IMR-90 (cell line): ENCODE measurements around the gene STUM. TPM values are rescaled to one million over a fixed set of nuclear protein-coding genes. Genes with fewer than 3 reads are reported as not detected.

ENCODE experiments used
- ATAC-seq: fragments of 200-7000 bp; cut with Tn5 transposase; 2 replicates; pipeline ENCODE4 v1.9.1; 2020; ENCODE audit warnings: low read depth, mild to moderate bottlenecking, moderate library complexity
- BruUV-seq: library from RNA; stranded (reverse); fragments of 400-500 nt; replicated peaks from 2 replicates; lab custom pipeline; 2021; lab: Mats Ljungman, UMichigan
- CTCF ChIA-PET: fragments of 300-600 bp; formaldehyde crosslinking; extraction: SDS; loops from one replicate; lab custom pipeline; 2021; ENCODE audit warnings: antibody characterized with exemption; lab: Yijun Ruan, JAX
- POLR2A ChIA-PET: fragments of 300-600 bp; sonication (Branson Sonifier 250); formaldehyde crosslinking; loops from one replicate; lab custom pipeline; 2022; ENCODE audit warnings: antibody characterized with exemption; ENCODE audit not compliant: unreplicated experiment; lab: Charles Lee
- DNase-seq: peaks from one replicate; pipeline ENCODE4 v3.0.0; 2013
- H2AFZ ChIP-seq: replicated peaks from 2 replicates; pipeline ENCODE3; 2013; ENCODE audit warnings: low read length, mild to moderate bottlenecking; ENCODE audit not compliant: poor library complexity
- H2AK5ac ChIP-seq: 2 replicates; pipeline ENCODE4 v1.6.1; 2013; ENCODE audit warnings: low read depth, low read length, inconsistent platforms
- H2AK9ac ChIP-seq: replicated peaks from 2 replicates; pipeline ENCODE3; 2013; ENCODE audit warnings: mild to moderate bottlenecking, low read depth, low read length, moderate library complexity; ENCODE audit not compliant: poor library complexity
- H2BK120ac ChIP-seq: 2 replicates; pipeline ENCODE4 v1.6.1; 2013; ENCODE audit warnings: low read depth, low read length, inconsistent platforms
- H2BK15ac ChIP-seq: 3 replicates; pipeline ENCODE4 v1.6.1; 2013; ENCODE audit warnings: low read depth, low read length, inconsistent platforms
- H2BK20ac ChIP-seq: 2 replicates; pipeline ENCODE4 v1.6.1; 2013; ENCODE audit warnings: low read depth, mild to moderate bottlenecking, inconsistent platforms, low read length, moderate library complexity
- H2BK5ac ChIP-seq: 2 replicates; pipeline ENCODE4 v1.6.1; 2013; ENCODE audit warnings: mild to moderate bottlenecking, low read depth, low read length, inconsistent platforms; ENCODE audit not compliant: poor library complexity, severe bottlenecking
- H3K14ac ChIP-seq: replicated peaks from 2 replicates; pipeline ENCODE4 v1.6.1; 2013; ENCODE audit warnings: low read depth, low read length, inconsistent platforms
- H3K18ac ChIP-seq: 2 replicates; pipeline ENCODE4 v1.6.1; 2013; ENCODE audit warnings: low read depth, low read length, control low read depth
- H3K23ac ChIP-seq: 2 replicates; pipeline ENCODE4 v1.6.1; 2013; ENCODE audit warnings: low read depth, low read length, inconsistent platforms
- H3K27ac ChIP-seq: 2 replicates; pipeline ENCODE4 v1.5.1; 2013; ENCODE audit warnings: mild to moderate bottlenecking, control low read depth, low read length; ENCODE audit not compliant: insufficient read depth
- H3K27me3 ChIP-seq: 2 replicates; pipeline ENCODE4 v1.6.1; 2013; ENCODE audit warnings: low read length; ENCODE audit not compliant: control insufficient read depth, insufficient read depth
- H3K36me3 ChIP-seq: 2 replicates; pipeline ENCODE4 v1.6.1; 2013; ENCODE audit warnings: low read length, mixed read lengths; ENCODE audit not compliant: control insufficient read depth, insufficient read depth
- H3K4ac ChIP-seq: 2 replicates; pipeline ENCODE4 v1.6.1; 2013; ENCODE audit warnings: low read depth, low read length, inconsistent platforms
- H3K4me1 ChIP-seq: 2 replicates; pipeline ENCODE4 v1.6.1; 2013; ENCODE audit warnings: low read length, mixed read lengths; ENCODE audit not compliant: control insufficient read depth, insufficient read depth
- H3K4me2 ChIP-seq: 2 replicates; pipeline ENCODE4 v1.6.1; 2013; ENCODE audit warnings: low read depth, mild to moderate bottlenecking, control low read depth, low read length, moderate library complexity
- H3K4me3 ChIP-seq: 2 replicates; pipeline ENCODE4 v1.5.1; 2013; ENCODE audit warnings: low read depth, mild to moderate bottlenecking, control low read depth, low read length, moderate library complexity; ENCODE audit not compliant: insufficient read depth
- H3K56ac ChIP-seq: 2 replicates; pipeline ENCODE4 v1.6.1; 2013; ENCODE audit warnings: low read length, inconsistent platforms; ENCODE audit not compliant: insufficient read depth; ENCODE audit errors: extremely low read depth
- H3K79me1 ChIP-seq, 2 experiments: 2 replicates each; pipeline ENCODE4 v1.6.1; 2013; ENCODE audit warnings: low read length in 2 of 2, inconsistent platforms in 1 of 2, low read depth in 1 of 2
- H3K9ac ChIP-seq: 2 replicates; pipeline ENCODE4 v1.6.1; 2013; ENCODE audit warnings: low read depth, low read length, control low read depth
- H3K9me1 ChIP-seq: 2 replicates; pipeline ENCODE4 v1.6.1; 2013; ENCODE audit warnings: low read length, inconsistent platforms; ENCODE audit not compliant: insufficient read depth
- H3K9me3 ChIP-seq: 2 replicates; pipeline ENCODE4 v1.6.1; 2013; ENCODE audit warnings: low read length; ENCODE audit not compliant: control insufficient read depth, insufficient read depth
- H4K20me1 ChIP-seq: 2 replicates; pipeline ENCODE4 v1.6.1; 2013; ENCODE audit warnings: low read length, inconsistent platforms; ENCODE audit not compliant: insufficient read depth
- H4K5ac ChIP-seq: 2 replicates; pipeline ENCODE4 v1.6.1; 2013; ENCODE audit warnings: mild to moderate bottlenecking, low read depth, low read length, control low read depth
- H4K8ac ChIP-seq, 2 experiments: 2 replicates each; pipeline ENCODE4 v1.6.1; 2013; ENCODE audit warnings: low read depth in 2 of 2, low read length in 2 of 2, control low read depth in 1 of 2, inconsistent platforms in 1 of 2
- H4K91ac ChIP-seq: 2 replicates; pipeline ENCODE4 v1.6.1; 2013; ENCODE audit warnings: low read depth, low read length, inconsistent platforms; ENCODE audit not compliant: insufficient read depth
- BHLHE40 ChIP-seq: fragments of 150-350 bp; IDR thresholded peaks from 2 replicates; pipeline ENCODE4 v1.6.1; 2016; ENCODE audit warnings: mild to moderate bottlenecking, low read depth, low read length
- FOS ChIP-seq: fragments of 150-350 bp; IDR thresholded peaks from 2 replicates; pipeline ENCODE4 v1.6.1; 2016; ENCODE audit warnings: low read depth, low read length
- MXI1 ChIP-seq: IDR thresholded peaks from 2 replicates; pipeline ENCODE4 v1.6.1; 2012; ENCODE audit warnings: low read depth, mild to moderate bottlenecking, low read length, moderate library complexity, borderline replicate concordance
- RAD21 ChIP-seq: IDR thresholded peaks from 2 replicates; pipeline ENCODE4 v1.6.1; 2012; ENCODE audit warnings: low read length, improper control_type of control experiment
- RFX5 ChIP-seq: IDR thresholded peaks from 2 replicates; pipeline ENCODE4 v1.8.0; 2012; ENCODE audit warnings: low read depth, mild to moderate bottlenecking, low read length, moderate library complexity
- WGBS, 2 experiments: methylation state at CpG; one replicate each; pipeline versions ENCODE4 v1.1.5 to v1.1.7; 2013; ENCODE audit warnings: missing lambda C conversion rate in 2 of 2; ENCODE audit not compliant: insufficient read length in 1 of 2; ENCODE audit errors: extremely low coverage in 2 of 2; 5-methylcytosine and 5-hydroxymethylcytosine counted together
- dilution Hi-C: fragments of 300-500 bp; cut with HindIII; formaldehyde crosslinking; loops from one replicate; pipeline ENCODE4 v1.14.3; 2018; ENCODE audit warnings: low sequenced_read_pairs; ENCODE audit not compliant: unreplicated experiment
- in situ Hi-C: fragments of 300-500 bp; cut with MboI; formaldehyde crosslinking; loops from 3 replicates; pipeline ENCODE4 v1.14.3; 2019; ENCODE audit warnings: low sequenced_read_pairs, inconsistent platforms, mixed read lengths
- intact Hi-C: fragments of 100-400 bp; cut with micrococcal nuclease; formaldehyde crosslinking; loops from 2 replicates; pipeline ENCODE4 v1.10.0; 2022
- polyA plus RNA-seq, 3 experiments: library from polyadenylated mRNA; depleted of rRNA; stranded (reverse); fragments of >200 nt; gene quantifications; 2 replicates each; pipeline ENCODE4 v1.2.3, GENCODE V29; 2012; ENCODE audit warnings: low replicate concordance in 1 of 3
- total RNA-seq: library from RNA; depleted of rRNA; stranded (reverse); fragments of >200 nt; gene quantifications from 2 replicates; pipeline ENCODE4 v1.2.3, GENCODE V29; 2012
- TF ChIP-seq, protein P1 (sequence below): conservative IDR thresholded peaks from 2 replicates; pipeline ENCODE4 v1.5.1; 2012; ENCODE audit warnings: mild to moderate bottlenecking, low read depth, low read length, improper control_type of control experiment

STUM gene
- total and polyA plus RNA-seq, 2 of the 4 experiments (the other 2 are of a cell fraction): not detected

DNA sequence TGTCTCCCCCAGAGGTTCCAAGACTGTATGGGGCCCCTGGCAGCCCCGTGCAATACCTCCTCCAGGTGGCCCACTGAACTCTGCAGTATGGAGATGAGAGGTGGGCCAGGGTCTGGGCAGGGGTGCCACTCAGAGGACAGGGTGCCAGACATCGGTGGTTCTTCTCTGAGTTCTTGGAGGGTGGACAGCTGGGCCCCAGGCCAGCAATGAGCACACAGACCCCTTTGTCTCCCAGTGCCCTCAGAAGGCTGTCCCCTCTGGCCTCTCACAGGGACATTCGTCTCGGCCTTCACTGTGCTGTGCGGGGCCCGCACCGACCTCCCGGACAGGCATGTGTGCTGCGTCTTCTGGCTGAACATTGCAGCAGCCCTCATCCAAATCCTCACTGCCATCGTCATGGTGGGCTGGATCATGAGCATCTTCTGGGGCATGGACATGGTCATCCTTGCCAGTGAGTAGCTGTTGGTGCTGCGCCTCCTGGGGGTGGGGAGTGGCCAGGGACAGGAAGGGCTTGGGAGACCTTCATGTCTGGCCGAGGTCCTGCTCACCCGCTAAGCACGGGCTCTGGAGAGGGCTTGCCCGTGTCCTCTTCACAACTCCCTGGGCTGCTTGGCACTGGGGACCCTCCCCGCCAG is 48.1 kb downstream of the STUM start:
- Histone ChIP-seq H2BK15ac (no peak overlapping the region), H3K4me3 (no peak overlapping the region), H2BK120ac (no peak overlapping the region), H3K4me1 (no peaks in the 10 kb centered on the region), H2AK9ac (no peak overlapping the region), H3K27ac (no peak overlapping the region), H2AK5ac (no peak overlapping the region), H3K27me3 (peaks cover 12% of the 10 kb centered on the region; the same call in 1 of the 2 replicates), H3K18ac (no peak overlapping the region), H4K5ac (no peak overlapping the region), H3K56ac (no peak overlapping the region), H2BK5ac (no peak overlapping the region), H3K9me1 (no peaks in the 10 kb centered on the region), H3K4ac (no peak overlapping the region), H3K14ac (no peak overlapping the region), H4K8ac (no peak overlapping the region), H3K23ac (no peak overlapping the region), H3K4me2 (no peak overlapping the region), H3K79me1 (no peaks in the 10 kb centered on the region), H4K20me1 (no peaks in the 10 kb centered on the region), H2AFZ (no peak overlapping the region), H3K9me3 (no peaks in the 10 kb centered on the region), H3K36me3 (no peaks in the 10 kb centered on the region), H2BK20ac (no peak overlapping the region), H4K91ac (no peak overlapping the region), H3K9ac (no peak overlapping the region)
- no TSS peak for BruUV-seq
- 92% methylated on average over 7 of the region's 16 CpGs; no CpG with 5 or more reads in 1 of the 2 experiments for WGBS, 2 experiments
- no peak for TF ChIP-seq RAD21
- TF ChIP-seq MXI1: no peak
- TF ChIP-seq RFX5: no peak
- TF ChIP-seq, protein P1, sequence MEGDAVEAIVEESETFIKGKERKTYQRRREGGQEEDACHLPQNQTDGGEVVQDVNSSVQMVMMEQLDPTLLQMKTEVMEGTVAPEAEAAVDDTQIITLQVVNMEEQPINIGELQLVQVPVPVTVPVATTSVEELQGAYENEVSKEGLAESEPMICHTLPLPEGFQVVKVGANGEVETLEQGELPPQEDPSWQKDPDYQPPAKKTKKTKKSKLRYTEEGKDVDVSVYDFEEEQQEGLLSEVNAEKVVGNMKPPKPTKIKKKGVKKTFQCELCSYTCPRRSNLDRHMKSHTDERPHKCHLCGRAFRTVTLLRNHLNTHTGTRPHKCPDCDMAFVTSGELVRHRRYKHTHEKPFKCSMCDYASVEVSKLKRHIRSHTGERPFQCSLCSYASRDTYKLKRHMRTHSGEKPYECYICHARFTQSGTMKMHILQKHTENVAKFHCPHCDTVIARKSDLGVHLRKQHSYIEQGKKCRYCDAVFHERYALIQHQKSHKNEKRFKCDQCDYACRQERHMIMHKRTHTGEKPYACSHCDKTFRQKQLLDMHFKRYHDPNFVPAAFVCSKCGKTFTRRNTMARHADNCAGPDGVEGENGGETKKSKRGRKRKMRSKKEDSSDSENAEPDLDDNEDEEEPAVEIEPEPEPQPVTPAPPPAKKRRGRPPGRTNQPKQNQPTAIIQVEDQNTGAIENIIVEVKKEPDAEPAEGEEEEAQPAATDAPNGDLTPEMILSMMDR: no peak
- no peak for TF ChIP-seq BHLHE40
- TF ChIP-seq FOS: no peak
- in situ Hi-C loops: no loop called here
- DNase-seq (no peak), ATAC-seq (no peak)
- dilution Hi-C loops: no loop called here
- intact Hi-C loops: no loop called here
- CTCF ChIA-PET: no interaction called here
- POLR2A ChIA-PET: no interaction called here
